ENCODE results near the gene CFLAR.
"Not testable (repeated sequence)": the region's sequence is repeated elsewhere in the genome, so short reads cannot be mapped to it uniquely, and the experiment has no call there.

The CFLAR gene

DNA sequence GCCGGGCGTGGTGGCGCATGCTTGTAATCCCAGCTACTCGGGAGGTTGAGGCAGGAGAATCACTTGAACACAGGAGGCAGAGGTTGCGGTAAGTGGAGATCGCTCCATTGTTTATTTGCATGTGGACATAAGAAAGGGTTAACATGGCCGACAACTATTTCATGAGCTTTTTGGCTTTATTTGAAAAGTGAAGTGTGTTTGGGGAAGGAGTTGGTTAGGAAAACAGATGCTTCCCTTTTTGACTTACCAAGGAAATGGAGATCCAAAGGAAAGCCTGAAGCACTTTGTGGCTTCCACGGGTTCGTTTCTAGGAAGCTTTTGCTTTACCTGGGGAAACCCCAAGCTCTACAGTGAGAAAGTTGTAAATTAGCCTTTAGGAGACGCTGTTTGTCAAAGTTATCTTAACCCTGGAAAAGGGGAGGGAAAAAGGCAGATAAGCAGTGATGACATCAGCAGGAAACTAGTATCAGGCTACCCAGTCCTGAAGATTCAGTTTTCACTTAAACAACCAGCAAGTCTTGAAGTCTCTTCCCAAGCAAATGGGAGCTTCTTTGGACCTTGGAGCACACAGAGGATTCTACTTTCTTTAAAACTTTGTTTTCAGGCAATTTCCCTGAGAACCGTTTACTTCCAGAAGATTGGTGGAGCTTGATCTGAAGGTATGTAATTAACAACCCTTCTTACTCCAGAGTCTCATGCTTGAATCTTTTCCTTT is 66.8 kb downstream of the CFLAR start, which contains the start of gene CASP10:
CASP10 (plus strand) TSS at position 492 of the 715 bp plus-strand sequence. CDS start 2,637 bp downstream, outside the sequence.
- in situ Hi-C loops (cut with MboI; ENCODE audit: low sequenced_read_pairs, unreplicated experiment) = loop anchor here (5.0 to 25.0 kb wide), 3 partner anchors 44 to 471 kb away; no protein-coding TSS in a partner anchor
- TF ChIP-seq, protein P1, sequence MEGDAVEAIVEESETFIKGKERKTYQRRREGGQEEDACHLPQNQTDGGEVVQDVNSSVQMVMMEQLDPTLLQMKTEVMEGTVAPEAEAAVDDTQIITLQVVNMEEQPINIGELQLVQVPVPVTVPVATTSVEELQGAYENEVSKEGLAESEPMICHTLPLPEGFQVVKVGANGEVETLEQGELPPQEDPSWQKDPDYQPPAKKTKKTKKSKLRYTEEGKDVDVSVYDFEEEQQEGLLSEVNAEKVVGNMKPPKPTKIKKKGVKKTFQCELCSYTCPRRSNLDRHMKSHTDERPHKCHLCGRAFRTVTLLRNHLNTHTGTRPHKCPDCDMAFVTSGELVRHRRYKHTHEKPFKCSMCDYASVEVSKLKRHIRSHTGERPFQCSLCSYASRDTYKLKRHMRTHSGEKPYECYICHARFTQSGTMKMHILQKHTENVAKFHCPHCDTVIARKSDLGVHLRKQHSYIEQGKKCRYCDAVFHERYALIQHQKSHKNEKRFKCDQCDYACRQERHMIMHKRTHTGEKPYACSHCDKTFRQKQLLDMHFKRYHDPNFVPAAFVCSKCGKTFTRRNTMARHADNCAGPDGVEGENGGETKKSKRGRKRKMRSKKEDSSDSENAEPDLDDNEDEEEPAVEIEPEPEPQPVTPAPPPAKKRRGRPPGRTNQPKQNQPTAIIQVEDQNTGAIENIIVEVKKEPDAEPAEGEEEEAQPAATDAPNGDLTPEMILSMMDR (IDR thresholded peaks at IDR 0.05; ENCODE audit: borderline replicate concordance, control extremely low read depth, extremely low read depth, insufficient read depth, missing control alignments) = no peak

DNA sequence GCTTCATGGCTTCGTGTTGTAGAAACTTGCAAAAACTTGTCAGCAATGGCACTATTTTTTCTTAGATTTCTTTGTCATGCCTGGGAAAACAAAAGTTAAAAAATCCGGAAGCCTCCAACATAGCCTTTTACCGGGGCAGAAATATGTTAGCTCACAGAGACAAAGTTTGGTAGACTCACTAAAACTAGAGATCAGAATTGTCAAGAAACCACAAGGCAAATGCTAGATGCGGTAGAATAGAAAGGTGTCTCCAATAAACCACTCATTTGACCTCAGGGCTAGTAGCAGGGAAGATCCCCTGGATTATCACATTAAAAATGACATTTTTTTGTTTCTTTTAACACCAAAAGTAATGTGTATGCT is 67.4 kb downstream of the CFLAR start:
- no peak for DNase-seq (ENCODE audit: low spot score)
- TF ChIP-seq, protein P1 (IDR thresholded peaks at IDR 0.05; ENCODE audit: borderline replicate concordance, control extremely low read depth, extremely low read depth, insufficient read depth, missing control alignments) = no peak
- in situ Hi-C loops (cut with MboI; ENCODE audit: low sequenced_read_pairs, unreplicated experiment) = loop anchor here (5.0 to 25.0 kb wide), 3 partner anchors 44 to 471 kb away; no protein-coding TSS in a partner anchor

More for the DNA sequence above, 66.8 kb downstream of the CFLAR start, which contains the start of gene CASP10:
- peak; percentile 70 for DNase-seq (ENCODE audit: low spot score)

GRCh38 chr2:201183835-201184234 is 67.9 kb downstream of the CFLAR start:
- in situ Hi-C loops (cut with MboI; ENCODE audit: low sequenced_read_pairs, unreplicated experiment) = loop anchor here (5.0 to 25.0 kb wide), 3 partner anchors 43 to 472 kb away; no protein-coding TSS in a partner anchor
- not testable (repeated sequence) for DNase-seq (ENCODE audit: low spot score)

DNA sequence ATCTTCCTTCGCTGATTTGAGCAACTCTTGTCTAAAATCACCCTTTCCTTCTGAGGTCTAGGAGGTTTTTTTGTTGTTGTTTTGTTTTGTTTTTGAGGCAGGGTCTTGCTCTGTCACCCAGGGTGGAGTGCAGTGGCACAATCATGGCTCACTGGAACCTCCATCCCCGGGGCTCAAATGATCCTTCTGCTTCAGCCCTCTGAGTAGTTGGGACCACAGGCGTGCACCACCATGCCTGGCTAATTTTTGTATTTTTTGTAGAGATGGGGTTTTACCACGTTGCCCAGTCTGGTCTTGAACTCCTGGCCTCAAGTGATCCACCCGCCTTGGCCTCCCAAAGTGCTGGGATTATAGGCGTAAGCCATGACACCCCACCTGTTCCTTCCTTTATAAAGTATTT is 68.3 kb downstream of the CFLAR start:
- in situ Hi-C loops (cut with MboI; ENCODE audit: low sequenced_read_pairs, unreplicated experiment) = loop anchor here (5.0 to 25.0 kb wide), 3 partner anchors 43 to 472 kb away; no protein-coding TSS in a partner anchor

DNA sequence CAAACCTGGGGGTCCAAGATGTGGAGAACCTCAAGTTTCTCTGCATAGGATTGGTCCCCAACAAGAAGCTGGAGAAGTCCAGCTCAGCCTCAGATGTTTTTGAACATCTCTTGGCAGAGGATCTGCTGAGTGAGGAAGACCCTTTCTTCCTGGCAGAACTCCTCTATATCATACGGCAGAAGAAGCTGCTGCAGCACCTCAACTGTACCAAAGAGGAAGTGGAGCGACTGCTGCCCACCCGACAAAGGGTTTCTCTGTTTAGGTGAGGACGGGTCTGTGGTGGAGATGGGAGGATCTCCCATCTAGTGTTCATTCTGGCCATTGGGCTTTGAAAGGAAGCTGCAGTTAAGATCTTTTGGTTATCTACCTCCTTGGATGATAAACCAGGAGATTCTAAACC is 69.9 kb downstream of the CFLAR start:
- TF ChIP-seq, protein P1 (IDR thresholded peaks at IDR 0.05; ENCODE audit: borderline replicate concordance, control extremely low read depth, extremely low read depth, insufficient read depth, missing control alignments) = no peak
- no peak for DNase-seq (ENCODE audit: low spot score)
- in situ Hi-C loops (cut with MboI; ENCODE audit: low sequenced_read_pairs, unreplicated experiment) = loop anchor here (10.0 to 25.0 kb wide), 2 partner anchors 281 to 474 kb away; no protein-coding TSS in a partner anchor

More for the DNA sequence above, 68.3 kb downstream of the CFLAR start:
- DNase-seq (ENCODE audit: low spot score) = not testable (repeated sequence)

GRCh38 chr2:201186982-201187381 is 71.0 kb downstream of the CFLAR start:
- in situ Hi-C loops (cut with MboI; ENCODE audit: low sequenced_read_pairs, unreplicated experiment) = loop anchor here (10.0 to 25.0 kb wide), 2 partner anchors 282 to 475 kb away; no protein-coding TSS in a partner anchor
- DNase-seq (ENCODE audit: low spot score) = no peak
- TF ChIP-seq, protein P1 (IDR thresholded peaks at IDR 0.05; ENCODE audit: borderline replicate concordance, control extremely low read depth, extremely low read depth, insufficient read depth, missing control alignments) = no peak

- DNase-seq (ENCODE audit: low spot score) = no peak
- TF ChIP-seq, protein P1 (IDR thresholded peaks at IDR 0.05; ENCODE audit: borderline replicate concordance, control extremely low read depth, extremely low read depth, insufficient read depth, missing control alignments) = no peak
- in situ Hi-C loops (cut with MboI; ENCODE audit: low sequenced_read_pairs, unreplicated experiment) = loop anchor here (10.0 to 25.0 kb wide), 2 partner anchors 284 to 476 kb away; no protein-coding TSS in a partner anchor
Observed at GRCh38 chr2:201188449-201188848, 72.5 kb downstream of the CFLAR start.
